GM12801 (cell line): ENCODE measurements around the gene CENPH.

Experiments used
- CTCF ChIP-seq: IDR thresholded peaks from one replicate; pipeline ENCODE4 v1.5.1; 2011; ENCODE audit warnings: control low read depth; ENCODE audit not compliant: insufficient read length; ENCODE audit errors: extremely low read depth

CENPH gene

GRCh38 chr5:69213513-69214215 lies 24.3 kb downstream of the CENPH start:
- no peak for TF ChIP-seq CTCF

- TF ChIP-seq CTCF, result no peak
Measured at GRCh38 chr5:69217151-69217511, 27.7 kb downstream of the CENPH start.

GRCh38 chr5:69217548-69218526 lies 28.5 kb downstream of the CENPH start:
- no peak for TF ChIP-seq CTCF

GRCh38 chr5:69219939-69220338 lies 30.6 kb downstream of the CENPH start:
- TF ChIP-seq CTCF, result no peak

GRCh38 chr5:69224520-69224919 lies 35.1 kb downstream of the CENPH start:
- TF ChIP-seq CTCF, result no peak

- no peak for TF ChIP-seq CTCF
Measured at GRCh38 chr5:69225860-69226259, 36.5 kb downstream of the CENPH start.

- TF ChIP-seq CTCF, result no peak
Measured at GRCh38 chr5:69230181-69230580, 40.8 kb downstream of the CENPH start.
